Hepatocyte (in vitro differentiated cells): ENCODE data around the gene VPS36. TPM values are rescaled to one million over a fixed set of nuclear protein-coding genes. Genes with fewer than 3 reads are reported as not detected.
"Not testable (repeated sequence)": the region's sequence is repeated elsewhere in the genome, so short reads cannot be mapped to it uniquely, and the experiment has no call there.

Experiments used
- DNase-seq: peaks from one replicate; pipeline ENCODE4 v3.0.0-alpha.2; 2016; ENCODE audit warnings: low spot score
- H2AFZ ChIP-seq: fragments of 200-600 bp; sonication (generic); 2 replicates; pipeline ENCODE4 v1.6.0; 2016; ENCODE audit warnings: antibody characterized with exemption, mild to moderate bottlenecking
- H3K27ac ChIP-seq: fragments of 200-600 bp; sonication (generic); 2 replicates; pipeline ENCODE4 v1.5.1; 2016; ENCODE audit warnings: mild to moderate bottlenecking
- H3K27me3 ChIP-seq: fragments of 200-600 bp; sonication (generic); 2 replicates; pipeline ENCODE4 v1.6.1; 2016
- H3K36me3 ChIP-seq: fragments of 200-600 bp; sonication (generic); replicated peaks from 2 replicates; pipeline ENCODE4 v1.5.1; 2016; ENCODE audit warnings: low read depth; ENCODE audit not compliant: insufficient read depth
- H3K4me1 ChIP-seq: fragments of 200-600 bp; sonication (generic); 2 replicates; pipeline ENCODE4 v1.5.1; 2016; ENCODE audit warnings: mild to moderate bottlenecking, moderate library complexity; ENCODE audit not compliant: insufficient read depth
- H3K4me2 ChIP-seq: fragments of 200-600 bp; sonication (generic); 2 replicates; pipeline ENCODE4 v1.6.0; 2016
- H3K4me3 ChIP-seq: fragments of 200-600 bp; sonication (generic); 2 replicates; pipeline ENCODE4 v1.5.1; 2016; ENCODE audit warnings: mild to moderate bottlenecking
- H3K79me2 ChIP-seq: fragments of 200-600 bp; sonication (generic); 2 replicates; pipeline ENCODE4 v1.6.0; 2017; ENCODE audit warnings: mild to moderate bottlenecking
- H3K9me2 ChIP-seq: fragments of 200-600 bp; sonication (generic); replicated peaks from 2 replicates; pipeline ENCODE4 v1.6.0; 2017; ENCODE audit warnings: mild to moderate bottlenecking; ENCODE audit not compliant: insufficient read depth
- H3K9me3 ChIP-seq: fragments of 200-600 bp; sonication (generic); 2 replicates; pipeline ENCODE4 v1.5.1; 2016; ENCODE audit warnings: low read depth, mild to moderate bottlenecking
- H4K20me1 ChIP-seq: fragments of 200-600 bp; sonication (generic); 2 replicates; pipeline ENCODE4 v1.6.0; 2016; ENCODE audit warnings: mild to moderate bottlenecking; ENCODE audit not compliant: insufficient read depth, poor library complexity, severe bottlenecking
- CTCF ChIP-seq: fragments of 200-600 bp; sonication (generic); IDR thresholded peaks from 2 replicates; pipeline ENCODE4 v1.5.1; 2016; ENCODE audit warnings: antibody characterized with exemption, mild to moderate bottlenecking; ENCODE audit not compliant: poor library complexity
- EZH2 ChIP-seq: fragments of 200-600 bp; sonication (generic); IDR thresholded peaks from 2 replicates; pipeline ENCODE4 v1.6.1; 2016; ENCODE audit warnings: antibody characterized with exemption, mild to moderate bottlenecking, borderline replicate concordance
- EZH2phosphoT487 ChIP-seq: fragments of 200-600 bp; sonication (generic); IDR thresholded peaks from one replicate; pipeline ENCODE4 v1.6.1; 2018; ENCODE audit warnings: antibody characterized with exemption, mild to moderate bottlenecking, low read depth, moderate library complexity; ENCODE audit not compliant: unreplicated experiment, severe bottlenecking
- WGBS: methylation state at CpG from one replicate; pipeline ENCODE4 v1.1.6; 2016; ENCODE audit warnings: low lambda C conversion rate; ENCODE audit errors: missing lambda C conversion rate; 5-methylcytosine and 5-hydroxymethylcytosine counted together
- polyA plus RNA-seq: library from polyadenylated mRNA; unstranded; fragments of >200 nt; fragmentation: Nextera tagmentation; extraction: Ambion mirVana; gene quantifications from 2 replicates; pipeline ENCODE4 v1.2.1, GENCODE V29; 2016
- total RNA-seq: library from RNA; depleted of rRNA; stranded (reverse); fragments of >200 nt; gene quantifications from 2 replicates; pipeline ENCODE4 v1.2.3, GENCODE V29; 2014

VPS36 gene
- total and polyA plus RNA-seq, 2 experiments from 2014 or later: 23.5 to 42.0 TPM

GRCh38 chr13:52407436-52407835 is 43.0 kb downstream of the VPS36 start:
- H3K27ac ChIP-seq, H4K20me1 ChIP-seq, DNase-seq, H3K36me3 ChIP-seq, H2AFZ ChIP-seq, H3K4me3 ChIP-seq, H3K9me3 ChIP-seq, H3K9me2 ChIP-seq, H3K79me2 ChIP-seq, H3K4me2 ChIP-seq: not testable (repeated sequence)
- 91% methylated on average over 12 of the region's 12 CpGs for WGBS
- H3K27me3 ChIP-seq: peaks cover 26% of the 10 kb centered on the region
- H3K4me1 ChIP-seq: peaks cover 12% of the 10 kb centered on the region

GRCh38 chr13:52406629-52407028 is 43.8 kb downstream of the VPS36 start:
- H3K27ac ChIP-seq: no peak overlapping the region
- H3K4me2 ChIP-seq: peak overlapping the region; percentile 96
- peaks cover 26% of the 10 kb centered on the region for H3K27me3 ChIP-seq
- 87% methylated on average over 4 of the region's 4 CpGs for WGBS
- H3K9me3 ChIP-seq: no peaks in the 10 kb centered on the region
- no peaks in the 10 kb centered on the region for H3K9me2 ChIP-seq
- no peaks in the 10 kb centered on the region for H4K20me1 ChIP-seq
- DNase-seq: no peak
- H3K36me3 ChIP-seq: no peaks in the 10 kb centered on the region
- H3K4me1 ChIP-seq: peaks cover 12% of the 10 kb centered on the region
- no peak for TF ChIP-seq EZH2phosphoT487
- no peak for TF ChIP-seq CTCF
- TF ChIP-seq EZH2: no peak
- no peak overlapping the region for H3K4me3 ChIP-seq
- peak overlapping the region; percentile 56 for H2AFZ ChIP-seq
- H3K79me2 ChIP-seq: no peaks in the 10 kb centered on the region

- Histone ChIP-seq H3K4me1 (peaks cover 12% of the 10 kb centered on the region), H3K79me2 (no peaks in the 10 kb centered on the region), H3K27me3 (peaks cover 26% of the 10 kb centered on the region), H3K4me2 (peak within 1 kb of the TSS; percentile 96), H3K27ac (no peak within 1 kb of the TSS), H3K36me3 (no peaks in the 10 kb centered on the region), H2AFZ (peak within 1 kb of the TSS; percentile 56), H3K9me2 (no peaks in the 10 kb centered on the region), H3K4me3 (peak within 1 kb of the TSS; percentile 52), H4K20me1 (no peaks in the 10 kb centered on the region), H3K9me3 (no peaks in the 10 kb centered on the region)
- 3% methylated on average over 35 of the region's 68 CpGs for WGBS
- peak; percentile 45 for DNase-seq
- no peak for TF ChIP-seq CTCF
- TF ChIP-seq EZH2: peak; percentile 46
- TF ChIP-seq EZH2phosphoT487: no peak
These were observed 44.5 kb downstream of the VPS36 start, which contains the start of gene THSD1 for GRCh38 chr13:52405767-52406494. TSS of gene THSD1 (minus strand) at chr13:52406172. CDS start at chr13:52402600, 3,572 bp downstream.

GRCh38 chr13:52405369-52405766 is 45.1 kb downstream of the VPS36 start:
- Histone ChIP-seq H2AFZ (peak overlapping the region; percentile 56), H3K27ac (no peak overlapping the region), H3K9me3 (no peaks in the 10 kb centered on the region), H3K4me1 (peaks cover 12% of the 10 kb centered on the region), H3K4me2 (peak overlapping the region; percentile 96), H4K20me1 (no peaks in the 10 kb centered on the region), H3K79me2 (no peaks in the 10 kb centered on the region), H3K9me2 (no peaks in the 10 kb centered on the region), H3K4me3 (peak overlapping the region; percentile 52), H3K27me3 (peaks cover 26% of the 10 kb centered on the region), H3K36me3 (no peaks in the 10 kb centered on the region)
- 25% methylated on average over 14 of the region's 14 CpGs for WGBS
- DNase-seq: no peak
- TF ChIP-seq EZH2phosphoT487: no peak
- TF ChIP-seq CTCF: no peak
- no peak for TF ChIP-seq EZH2
